Effector memory CD4-positive, alpha-beta T cell (primary cell): ENCODE data around the gene PTH1R.

Experiments used
- DNase-seq, 3 donors: peaks; one replicate each; pipeline ENCODE4 v3.0.0-alpha.2; 2020
- H3K27ac ChIP-seq: 2 replicates; pipeline ENCODE4 v1.7.0; 2013; ENCODE audit warnings: mild to moderate bottlenecking, low read length, moderate library complexity; ENCODE audit not compliant: insufficient read depth, poor library complexity, severe bottlenecking
- H3K27me3 ChIP-seq: replicated peaks from 2 replicates; pipeline ENCODE4 v1.7.0; 2013; ENCODE audit warnings: mild to moderate bottlenecking, low read length; ENCODE audit not compliant: insufficient read depth, control insufficient read depth, poor library complexity, severe bottlenecking
- H3K36me3 ChIP-seq: 2 replicates; pipeline ENCODE4 v1.7.0; 2013; ENCODE audit warnings: mild to moderate bottlenecking, low read length, moderate library complexity; ENCODE audit not compliant: control insufficient read depth, insufficient read depth
- H3K4me1 ChIP-seq: 2 replicates; pipeline ENCODE4 v1.7.0; 2013; ENCODE audit warnings: low read length, mild to moderate bottlenecking; ENCODE audit not compliant: control insufficient read depth, insufficient read depth, poor library complexity, severe bottlenecking
- H3K4me3 ChIP-seq: 2 replicates; pipeline ENCODE4 v1.7.0; 2013; ENCODE audit warnings: low read length, low read depth, mild to moderate bottlenecking; ENCODE audit not compliant: insufficient read depth, poor library complexity, severe bottlenecking
- H3K9me3 ChIP-seq: 2 replicates; pipeline ENCODE4 v1.7.0; 2013; ENCODE audit warnings: mild to moderate bottlenecking, low read length, moderate library complexity; ENCODE audit not compliant: control insufficient read depth

The PTH1R gene

GRCh38 chr3:46921041-46921440, 43.5 kb downstream of the PTH1R start:
- H3K36me3 ChIP-seq, result peaks cover 70% of the 10 kb centered on the region
- DNase-seq, result no peak
- peaks cover 2% of the 10 kb centered on the region for H3K4me1 ChIP-seq
- H3K27ac ChIP-seq, result no peak overlapping the region
- no peaks in the 10 kb centered on the region for H3K9me3 ChIP-seq
- no peaks in the 10 kb centered on the region for H3K27me3 ChIP-seq
- no peak overlapping the region for H3K4me3 ChIP-seq

- Histone ChIP-seq H3K36me3 (peaks cover 72% of the 10 kb centered on the region), H3K9me3 (no peaks in the 10 kb centered on the region), H3K4me3 (no peak overlapping the region), H3K27me3 (no peaks in the 10 kb centered on the region), H3K4me1 (peaks cover 10% of the 10 kb centered on the region), H3K27ac (no peak overlapping the region)
- DNase-seq, result no peak
These were observed 44.4 kb downstream of the PTH1R start for GRCh38 chr3:46921871-46922271.

- H3K27ac ChIP-seq, result no peak overlapping the region
- no peak overlapping the region for H3K4me3 ChIP-seq
- DNase-seq, result no peak
- H3K36me3 ChIP-seq, result peaks cover 72% of the 10 kb centered on the region
- peaks cover 15% of the 10 kb centered on the region for H3K4me1 ChIP-seq
- H3K27me3 ChIP-seq, result no peaks in the 10 kb centered on the region
- H3K9me3 ChIP-seq, result no peaks in the 10 kb centered on the region
These were observed 44.9 kb downstream of the PTH1R start for GRCh38 chr3:46922426-46922825.

- H3K36me3 ChIP-seq, result peaks cover 72% of the 10 kb centered on the region
- no peak for DNase-seq
- no peaks in the 10 kb centered on the region for H3K27me3 ChIP-seq
- no peaks in the 10 kb centered on the region for H3K9me3 ChIP-seq
- H3K4me1 ChIP-seq, result peaks cover 20% of the 10 kb centered on the region
- no peak overlapping the region for H3K27ac ChIP-seq
- H3K4me3 ChIP-seq, result no peak overlapping the region
These were observed 45.5 kb downstream of the PTH1R start for GRCh38 chr3:46922871-46923558.

GRCh38 chr3:46923559-46924350, 46.2 kb downstream of the PTH1R start:
- Histone ChIP-seq H3K27me3 (no peaks in the 10 kb centered on the region), H3K4me1 (peaks cover 20% of the 10 kb centered on the region), H3K27ac (no peak overlapping the region), H3K36me3 (peaks cover 68% of the 10 kb centered on the region), H3K9me3 (no peaks in the 10 kb centered on the region), H3K4me3 (no peak overlapping the region)
- DNase-seq, result peak in 2 of 3 donors; percentile 9 to 17

GRCh38 chr3:46924921-46925584, 47.5 kb downstream of the PTH1R start:
- Histone ChIP-seq H3K9me3 (no peaks in the 10 kb centered on the region), H3K27ac (no peak overlapping the region), H3K4me3 (no peak overlapping the region), H3K36me3 (peaks cover 61% of the 10 kb centered on the region), H3K27me3 (no peaks in the 10 kb centered on the region), H3K4me1 (peaks cover 20% of the 10 kb centered on the region)
- no peak for DNase-seq

GRCh38 chr3:46925585-46925934, 48.0 kb downstream of the PTH1R start:
- no peak overlapping the region for H3K4me3 ChIP-seq
- no peak for DNase-seq
- no peak overlapping the region for H3K27ac ChIP-seq
- peaks cover 20% of the 10 kb centered on the region for H3K4me1 ChIP-seq
- no peaks in the 10 kb centered on the region for H3K9me3 ChIP-seq
- H3K36me3 ChIP-seq, result peaks cover 56% of the 10 kb centered on the region
- H3K27me3 ChIP-seq, result no peaks in the 10 kb centered on the region

GRCh38 chr3:46926039-46926438, 48.5 kb downstream of the PTH1R start:
- Histone ChIP-seq H3K27me3 (no peaks in the 10 kb centered on the region), H3K4me3 (no peak overlapping the region), H3K36me3 (peaks cover 51% of the 10 kb centered on the region), H3K9me3 (no peaks in the 10 kb centered on the region), H3K27ac (no peak overlapping the region), H3K4me1 (peaks cover 23% of the 10 kb centered on the region)
- DNase-seq, result no peak

- H3K27me3 ChIP-seq, result no peaks in the 10 kb centered on the region
- no peak overlapping the region for H3K27ac ChIP-seq
- no peak overlapping the region for H3K4me3 ChIP-seq
- peaks cover 27% of the 10 kb centered on the region for H3K4me1 ChIP-seq
- peaks cover 47% of the 10 kb centered on the region for H3K36me3 ChIP-seq
- no peaks in the 10 kb centered on the region for H3K9me3 ChIP-seq
- DNase-seq, result no peak
These were observed 48.9 kb downstream of the PTH1R start for GRCh38 chr3:46926447-46926846.
